GM21786 (cell line): ENCODE measurements around the gene MON1A.

Experiments
- ATAC-seq: cut with Tn5 transposase; IDR thresholded peaks from one replicate; pipeline ENCODE4 v1.9.1; 2021; ENCODE audit not compliant: unreplicated experiment

The MON1A gene

DNA sequence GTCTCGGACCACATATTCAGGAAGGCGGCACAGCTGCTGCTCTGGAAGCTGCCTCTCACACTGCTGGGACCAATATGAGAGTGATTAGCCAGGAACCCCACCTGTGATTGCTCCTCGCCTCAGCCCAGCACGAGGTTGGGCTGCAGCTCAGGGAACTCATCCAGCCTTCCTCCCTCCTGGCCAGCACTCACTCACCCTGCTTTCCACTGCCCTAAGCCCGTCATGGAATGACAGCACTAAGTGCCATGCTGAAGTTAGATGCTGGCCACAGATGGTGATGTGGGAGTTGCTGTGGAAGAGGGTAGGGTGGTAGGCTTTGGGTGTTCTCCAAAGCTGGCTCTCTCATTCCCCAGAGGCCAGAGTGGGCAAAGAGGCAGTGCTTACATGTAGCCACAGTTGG is 33.3 kb downstream of the MON1A start:
- ATAC-seq, result no peak

DNA sequence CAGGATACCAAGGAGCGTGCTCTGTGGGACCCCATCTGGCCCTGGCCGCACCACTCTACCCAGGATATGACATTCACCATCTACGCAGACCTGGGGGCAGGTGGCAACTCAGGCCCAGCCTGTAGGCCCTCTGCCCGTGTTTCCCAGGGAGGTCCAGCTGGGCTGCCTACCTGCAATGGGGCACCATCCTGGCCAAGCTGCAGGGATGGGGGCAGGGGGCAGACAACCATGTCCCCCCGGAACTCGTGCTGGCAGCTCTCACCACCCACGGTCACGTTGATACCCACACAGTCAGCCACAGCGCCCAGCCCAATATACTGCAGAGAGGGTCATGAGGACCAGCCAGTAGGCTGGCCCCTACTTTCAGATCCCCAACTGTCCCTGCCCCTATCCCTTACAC is 33.8 kb downstream of the MON1A start:
- ATAC-seq, result no peak

DNA sequence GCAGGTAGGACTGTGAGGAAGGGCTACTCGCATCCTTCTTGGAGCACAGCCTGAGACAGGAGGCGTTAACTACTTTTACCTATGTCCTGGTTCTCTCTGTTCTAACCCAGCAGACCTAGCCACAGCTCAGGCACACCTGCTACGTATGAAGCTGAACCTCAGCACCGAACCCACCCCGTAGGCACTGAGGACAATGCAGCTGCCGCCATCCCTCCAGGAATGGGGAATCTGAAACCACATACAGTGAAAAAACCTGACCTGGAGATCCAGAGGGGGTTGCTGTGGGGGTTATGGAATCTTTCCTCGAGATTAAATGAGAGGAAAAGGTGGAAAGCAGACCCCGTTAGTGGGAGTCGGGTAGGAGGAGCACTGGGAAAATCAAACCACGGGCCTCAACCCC is 40.3 kb downstream of the MON1A start:
- ATAC-seq, result no peak

DNA sequence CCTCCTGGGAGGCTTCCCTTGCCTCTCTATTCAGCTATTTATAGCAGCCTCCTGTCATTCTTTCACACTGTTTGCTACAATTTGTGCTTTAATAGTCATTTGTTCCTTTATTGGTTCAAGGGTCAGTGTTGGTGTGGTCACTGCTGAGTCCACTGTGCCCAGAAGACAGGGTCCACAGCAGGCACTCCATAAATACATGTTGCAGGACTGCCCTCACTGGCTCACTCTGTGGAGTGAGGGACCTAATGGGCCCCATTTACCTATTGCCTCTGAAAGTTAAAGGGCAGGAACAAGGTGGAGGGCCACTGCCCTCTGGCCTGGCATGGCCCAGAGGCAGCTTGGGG is 42.7 kb downstream of the MON1A start:
- no peak for ATAC-seq

DNA sequence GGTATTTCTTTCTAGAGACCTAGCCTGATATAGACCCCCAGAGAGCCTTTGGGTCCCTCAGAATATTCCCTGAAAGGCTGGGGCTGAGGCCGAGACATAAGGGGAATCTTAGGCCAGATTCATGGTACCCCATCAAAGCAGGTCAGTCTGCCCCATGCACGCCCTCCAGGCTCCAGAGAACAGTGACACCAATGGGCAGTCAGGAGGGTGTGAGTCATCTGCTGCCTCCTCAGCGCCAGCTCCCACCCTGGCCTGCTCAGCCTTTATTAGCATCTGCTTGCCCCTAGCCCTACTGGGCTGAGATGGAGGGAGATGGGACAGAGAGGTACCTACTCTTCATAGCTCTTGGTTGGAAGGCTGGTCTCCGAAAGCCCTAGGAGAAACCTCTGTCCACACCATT is 45.6 kb downstream of the MON1A start:
- no peak for ATAC-seq

DNA sequence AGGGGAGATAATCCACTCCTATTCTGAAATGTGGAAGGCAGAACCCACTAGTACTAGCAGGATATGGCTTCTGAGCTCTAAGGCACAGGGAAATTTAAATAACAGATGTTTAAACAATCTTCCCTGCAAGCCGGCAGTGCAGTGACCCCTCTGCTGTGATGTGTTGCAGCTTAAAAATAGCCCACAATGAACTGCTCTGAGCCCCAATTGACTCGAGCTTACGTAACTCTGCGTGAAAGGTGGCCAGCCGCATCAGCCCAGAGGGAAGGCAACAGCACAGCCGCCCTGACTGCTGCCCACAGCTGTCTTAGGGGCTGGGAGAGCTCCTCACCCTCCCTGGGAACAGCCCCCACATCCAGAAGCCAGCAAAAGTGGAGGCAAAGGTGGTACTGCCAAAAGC is 47.4 kb downstream of the MON1A start:
- ATAC-seq, result no peak

DNA sequence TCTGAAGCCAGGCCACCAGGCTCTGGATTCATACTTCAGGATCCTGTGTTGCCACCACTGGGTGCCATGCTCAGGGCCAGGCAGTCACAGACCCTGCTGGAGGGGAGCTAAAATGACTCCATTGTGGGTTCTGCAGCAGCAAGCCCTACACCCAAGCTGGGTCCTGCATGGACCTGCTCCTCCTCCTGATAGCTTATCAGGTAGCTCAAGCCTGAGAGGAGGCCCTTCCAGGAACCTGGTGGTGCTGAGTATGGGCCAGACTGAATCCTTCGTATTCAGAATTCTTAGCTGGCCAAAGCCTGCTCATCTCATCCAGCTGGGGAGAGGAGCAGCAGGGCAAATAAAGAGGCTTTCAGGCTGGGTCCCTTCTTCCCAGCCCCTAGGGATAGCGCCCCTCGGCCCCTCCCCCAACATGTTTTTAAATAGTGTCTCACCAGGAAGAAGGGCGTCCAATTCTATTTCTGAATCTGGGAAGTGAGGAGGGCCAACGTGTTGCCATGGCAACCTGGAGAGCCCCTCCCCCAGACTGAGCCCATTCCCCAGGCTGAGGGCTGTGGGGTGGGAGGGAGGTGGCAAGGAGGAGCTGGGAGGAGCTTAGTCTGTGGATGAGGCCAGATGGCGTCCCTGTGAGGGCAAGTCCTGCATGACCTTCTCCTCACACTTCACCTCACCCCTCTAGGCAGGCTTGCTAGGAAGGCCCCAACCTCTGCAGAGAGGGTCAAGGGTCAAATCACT is 48.9 kb downstream of the MON1A start:
- ATAC-seq, result no peak

DNA sequence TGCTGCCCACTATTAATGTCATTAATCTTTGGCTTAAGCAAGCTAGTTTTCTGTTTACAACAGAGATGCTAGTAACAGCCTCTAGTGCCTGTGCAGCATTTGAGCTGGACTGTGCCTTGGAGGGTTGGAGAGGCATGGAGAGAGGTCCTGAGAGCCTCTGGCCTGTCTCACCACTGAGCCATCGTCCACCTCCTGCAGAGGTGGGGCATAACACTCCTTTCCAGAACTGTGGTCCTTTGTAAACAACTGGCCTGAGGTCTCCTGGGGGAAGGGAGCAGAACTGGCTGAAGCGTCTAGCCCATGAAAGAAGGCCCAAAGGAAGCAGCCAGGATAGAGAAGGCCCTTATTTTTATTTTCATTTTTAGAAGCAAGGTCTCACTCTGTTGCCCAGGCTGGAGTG is 49.9 kb downstream of the MON1A start:
- no peak for ATAC-seq

DNA sequence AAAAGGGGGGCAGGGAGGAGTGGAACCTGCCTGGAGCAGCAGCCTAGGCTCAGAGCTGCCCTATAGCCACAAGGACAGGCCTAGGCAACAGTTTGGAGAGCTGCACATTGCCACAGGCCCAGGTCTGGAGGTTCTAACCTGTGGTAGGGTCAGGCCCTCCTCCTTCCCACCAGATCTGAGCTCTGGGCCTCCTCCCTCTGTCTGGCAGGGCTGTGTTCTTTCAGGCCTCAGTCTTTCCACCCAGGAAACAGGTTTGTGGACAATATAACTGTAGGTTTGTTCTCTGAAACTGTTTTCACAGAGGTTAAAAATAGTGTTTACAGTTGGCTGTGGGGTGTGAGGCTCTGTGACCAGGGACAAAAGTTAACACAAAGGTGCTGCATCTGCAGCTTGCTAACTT is 50.9 kb downstream of the MON1A start:
- no peak for ATAC-seq

DNA sequence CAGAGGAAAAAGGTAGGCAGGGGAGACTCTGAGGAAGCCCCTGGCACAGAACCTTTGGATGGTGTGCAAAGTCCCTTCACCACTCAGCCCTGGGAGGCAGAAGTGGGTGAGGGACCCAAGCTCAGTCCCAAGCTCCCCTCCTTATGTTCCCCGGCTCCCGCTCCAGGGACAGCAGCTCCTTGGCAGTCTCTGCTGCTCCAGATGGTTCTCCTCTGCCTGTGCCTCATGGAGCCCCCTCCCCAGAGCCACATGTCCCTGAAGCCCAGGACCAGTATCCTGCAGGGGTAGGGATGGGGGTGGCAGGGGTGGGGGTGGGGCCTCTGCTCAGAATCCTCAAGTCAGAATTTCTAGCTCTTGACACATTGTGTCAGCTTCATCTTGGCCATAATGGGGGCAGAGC is 51.9 kb downstream of the MON1A start:
- no peak for ATAC-seq

DNA sequence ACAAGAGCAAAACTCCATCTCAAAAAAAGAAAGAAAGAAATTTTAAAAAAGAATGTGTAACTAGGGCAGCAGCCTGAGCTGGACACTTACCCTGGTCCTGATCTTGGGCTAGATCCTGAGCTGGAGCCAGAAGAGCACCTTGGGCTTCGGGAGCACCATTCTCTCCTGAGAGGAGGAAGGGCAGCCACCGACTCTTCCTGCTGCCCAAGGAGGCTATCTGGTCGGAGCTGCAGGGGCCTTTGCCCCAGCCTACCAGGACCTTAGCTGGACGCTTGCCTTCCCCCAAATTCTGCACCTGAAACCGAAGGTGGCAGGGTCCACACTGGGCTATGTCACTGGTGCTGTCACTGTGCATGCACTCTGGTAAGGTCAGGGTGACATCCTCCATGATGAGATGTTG is 53.0 kb downstream of the MON1A start:
- no peak for ATAC-seq

DNA sequence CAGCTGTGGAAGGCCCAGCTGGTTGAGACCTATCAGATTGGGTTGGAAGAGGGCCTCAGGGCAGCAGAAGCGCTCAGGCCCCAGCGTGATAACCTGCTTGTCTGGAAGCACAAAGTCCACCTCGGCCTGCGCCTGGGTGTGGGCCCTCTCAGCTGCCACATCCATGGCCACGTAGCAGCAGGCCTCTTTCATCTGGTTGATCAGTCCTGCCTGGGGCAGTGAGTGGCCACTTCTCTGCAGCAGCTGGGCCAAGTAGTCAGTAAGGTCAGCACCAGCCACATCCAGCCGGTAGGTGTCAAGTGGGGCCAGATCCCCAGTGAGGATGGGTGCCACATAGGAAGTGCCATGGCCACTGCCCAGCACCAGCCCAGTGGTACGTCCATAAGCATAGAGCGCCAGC is 56.0 kb downstream of the MON1A start:
- ATAC-seq, result no peak

DNA sequence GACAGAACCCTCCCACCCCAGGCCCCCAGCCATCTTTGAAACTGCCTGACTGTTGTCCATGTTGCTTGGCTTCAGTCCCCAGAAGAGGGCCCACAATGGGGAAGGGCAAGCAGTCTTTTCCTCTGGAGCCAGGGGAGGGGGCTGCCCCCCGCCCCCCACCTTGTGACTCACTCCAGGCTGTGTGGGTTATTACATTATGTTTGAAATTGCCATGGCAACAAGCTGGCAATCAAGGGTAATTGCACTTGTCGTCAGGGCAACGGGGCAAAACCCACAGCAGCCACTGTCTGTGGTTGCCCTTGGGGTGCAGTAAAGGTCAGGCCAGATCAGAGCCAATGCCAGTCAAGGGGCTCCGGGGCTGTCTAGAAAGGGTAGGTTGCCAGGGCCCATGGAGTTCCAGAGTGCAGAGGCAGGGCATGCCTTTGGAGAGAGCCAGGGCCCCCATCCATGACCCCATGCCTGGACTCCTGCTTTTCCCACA is 56.8 kb downstream of the MON1A start:
- ATAC-seq, result no peak

DNA sequence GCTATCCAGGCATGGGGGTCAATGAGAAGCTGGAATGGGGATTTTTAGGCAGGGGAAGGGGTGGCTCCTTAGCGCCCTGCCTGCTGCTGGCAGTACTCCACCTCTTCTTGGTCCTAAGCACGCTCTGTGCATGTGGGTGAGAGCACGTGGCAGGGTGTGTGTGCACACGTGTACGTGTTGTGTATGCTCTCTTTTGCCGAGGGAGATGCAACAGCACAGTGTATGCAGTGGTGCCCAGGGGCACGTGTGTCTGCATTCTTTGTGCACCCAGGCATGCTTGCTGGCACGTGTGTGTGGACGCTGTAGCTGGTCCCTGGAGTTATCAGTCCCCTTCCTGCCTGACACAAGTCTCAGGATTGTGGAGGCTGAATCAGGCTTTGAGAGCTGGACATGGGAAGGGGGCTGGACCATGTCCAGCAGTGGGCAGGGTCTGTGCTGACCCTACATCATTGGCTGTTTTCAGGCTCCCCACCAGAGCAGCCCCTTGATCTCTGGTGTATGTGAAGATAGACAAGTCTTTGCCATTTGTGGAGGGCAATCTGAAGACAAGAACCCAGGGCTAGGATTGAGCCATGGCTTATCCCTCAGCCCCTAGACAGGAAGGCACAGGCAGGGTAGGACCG is 58.0 kb downstream of the MON1A start:
- ATAC-seq, result no peak

DNA sequence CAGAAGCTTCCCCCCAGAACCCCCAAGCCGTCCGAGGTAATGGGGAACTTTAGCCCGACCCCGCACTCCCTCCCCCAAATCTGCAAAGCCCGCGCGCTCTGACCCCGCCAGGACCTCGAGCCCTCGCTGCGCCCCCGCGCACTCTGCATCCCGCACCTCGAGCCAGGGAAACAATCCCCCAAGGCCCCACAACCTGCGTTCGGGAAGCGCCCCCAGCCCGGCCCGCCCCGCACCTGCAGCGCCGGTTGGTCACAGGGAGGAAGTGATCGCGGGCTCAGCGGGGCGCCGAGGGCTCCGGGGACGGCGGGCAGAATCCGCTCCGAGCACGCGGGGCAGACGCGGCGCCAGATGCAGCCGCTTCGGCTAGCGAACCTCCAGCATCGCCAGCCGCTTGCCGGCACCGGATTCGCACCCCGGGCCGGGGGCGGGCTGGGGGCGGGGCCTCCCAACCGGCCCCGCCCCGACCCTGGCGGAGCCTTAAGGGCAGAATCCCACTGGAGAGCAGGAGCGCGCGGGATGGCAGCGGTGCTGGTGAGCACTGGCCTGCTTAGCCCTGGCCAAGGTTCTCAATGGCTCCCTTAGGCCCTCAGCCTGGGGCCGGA is 60.0 kb downstream of the MON1A start, which contains the start of gene CAMKV:
CAMKV (minus strand) TSS at position 382 of the 602 bp plus-strand sequence. CDS start 7,518 bp downstream, outside the sequence.
- no peak for ATAC-seq

DNA sequence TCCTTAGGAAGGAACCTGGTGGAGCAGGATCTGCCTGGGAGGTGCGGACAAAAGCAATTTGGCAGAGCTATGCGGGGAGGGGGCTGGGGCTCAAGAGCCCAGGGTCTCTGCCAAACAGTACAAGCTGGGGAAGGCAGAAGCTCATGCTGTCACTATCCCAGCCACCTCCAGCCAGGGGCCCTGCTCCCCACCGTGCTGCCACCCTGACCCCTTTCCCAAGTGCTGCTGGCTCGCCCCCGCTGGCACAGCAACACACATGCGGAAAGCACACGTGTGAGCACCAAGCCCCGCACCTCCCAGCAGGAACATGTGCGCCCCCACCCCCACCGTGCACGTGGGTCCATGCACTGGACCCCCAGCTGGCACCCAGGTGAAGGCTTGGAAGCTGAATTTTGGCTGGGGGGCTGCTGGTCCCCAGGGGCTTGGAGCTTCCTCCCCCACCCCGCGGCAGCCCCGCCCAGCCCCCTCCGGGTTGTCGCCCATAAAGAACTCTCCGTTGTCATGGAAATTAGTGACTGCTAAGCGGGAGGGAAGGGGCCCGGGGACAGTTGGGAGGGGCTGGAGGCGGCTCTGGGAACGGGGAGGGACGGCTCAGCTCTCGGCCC is 60.6 kb downstream of the MON1A start:
- ATAC-seq, result no peak

DNA sequence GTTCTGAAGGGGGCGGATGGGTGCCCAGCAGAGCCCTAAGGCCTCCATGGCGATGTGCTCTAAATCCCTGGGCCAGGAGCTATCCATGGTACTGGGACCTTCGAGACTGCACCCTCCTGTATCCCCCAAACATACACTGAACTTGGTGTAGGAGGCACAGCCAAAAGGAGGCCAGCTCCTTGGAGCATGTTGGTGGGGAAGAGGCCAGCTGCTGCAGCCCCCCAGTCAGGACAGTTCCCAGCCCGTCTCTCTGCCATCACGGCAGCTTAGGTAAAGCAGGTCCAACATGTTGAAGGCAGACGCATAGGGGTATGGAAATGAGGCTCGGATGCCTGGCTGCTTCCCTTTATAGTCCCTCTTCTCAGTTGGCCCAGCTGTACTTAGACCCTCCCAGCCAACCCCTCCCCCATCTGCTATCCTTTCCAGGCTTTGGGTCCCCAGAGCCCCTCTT is 61.7 kb downstream of the MON1A start:
- no peak for ATAC-seq

DNA sequence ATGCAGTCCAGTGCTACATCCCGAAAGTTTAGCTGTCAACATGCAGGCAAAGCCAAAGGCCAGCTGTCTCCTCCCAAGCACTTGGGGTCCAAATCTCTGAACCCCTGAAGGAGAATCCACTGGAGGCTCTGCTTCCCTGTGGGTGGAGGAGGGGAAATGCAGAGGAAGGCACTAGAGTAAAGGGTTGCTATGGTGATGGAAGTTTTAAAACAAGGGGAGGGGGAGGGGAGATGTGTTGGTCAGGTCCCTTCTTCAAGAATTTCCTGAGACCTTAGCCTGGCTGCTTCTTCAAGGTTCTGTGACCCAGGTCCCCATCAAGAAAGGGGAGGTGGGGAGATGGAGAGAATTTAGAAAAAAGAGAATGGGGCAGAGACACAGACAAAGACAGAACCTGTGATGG is 62.2 kb downstream of the MON1A start:
- no peak for ATAC-seq

DNA sequence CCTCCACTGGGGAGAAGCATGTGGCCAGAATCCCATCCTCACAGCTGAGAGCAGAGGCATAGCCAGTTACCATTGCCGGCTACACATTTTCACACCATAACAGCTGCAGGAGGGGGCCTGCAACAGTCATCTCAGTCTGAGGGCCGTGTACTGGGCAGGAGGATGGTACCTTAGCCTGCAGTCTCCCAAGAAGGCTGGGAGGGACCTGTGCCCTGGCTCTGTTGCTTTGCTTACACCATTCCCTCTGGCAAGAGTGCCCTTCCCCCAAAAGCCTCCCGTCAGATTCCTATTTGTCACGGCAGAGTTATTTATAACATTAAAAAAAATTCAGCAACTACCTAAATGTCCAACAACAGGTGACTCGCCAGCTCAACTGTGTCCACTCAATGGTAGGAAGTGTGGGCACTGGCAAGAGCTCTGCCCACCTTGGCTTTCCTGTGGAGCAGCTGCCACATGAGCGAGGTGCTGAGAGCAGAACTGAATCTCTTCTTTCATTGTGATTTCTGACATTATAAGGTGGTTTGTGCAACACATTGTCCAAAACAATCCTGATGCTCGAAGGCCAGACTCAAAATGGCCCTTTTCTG is 64.3 kb downstream of the MON1A start:
- no peak for ATAC-seq

DNA sequence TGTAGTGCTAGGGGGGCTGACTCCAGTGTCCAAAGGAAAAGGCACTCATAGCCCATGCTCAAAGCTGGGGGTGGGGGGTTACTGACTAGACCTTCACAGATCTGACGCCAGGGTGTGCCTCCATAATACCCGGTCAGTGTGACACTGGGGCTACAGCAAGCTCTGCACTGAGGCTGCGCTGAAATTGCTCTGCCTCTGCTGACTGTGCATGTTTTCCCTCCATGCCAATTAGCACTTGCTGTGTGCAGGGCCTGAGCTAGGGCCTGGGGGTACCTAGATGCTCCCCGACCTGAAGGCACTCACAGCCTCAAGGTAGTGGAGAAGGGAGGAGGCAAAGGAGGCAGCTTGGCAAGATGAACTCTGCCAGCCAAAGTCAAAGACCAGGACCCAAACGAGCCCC is 65.1 kb downstream of the MON1A start:
- no peak for ATAC-seq

DNA sequence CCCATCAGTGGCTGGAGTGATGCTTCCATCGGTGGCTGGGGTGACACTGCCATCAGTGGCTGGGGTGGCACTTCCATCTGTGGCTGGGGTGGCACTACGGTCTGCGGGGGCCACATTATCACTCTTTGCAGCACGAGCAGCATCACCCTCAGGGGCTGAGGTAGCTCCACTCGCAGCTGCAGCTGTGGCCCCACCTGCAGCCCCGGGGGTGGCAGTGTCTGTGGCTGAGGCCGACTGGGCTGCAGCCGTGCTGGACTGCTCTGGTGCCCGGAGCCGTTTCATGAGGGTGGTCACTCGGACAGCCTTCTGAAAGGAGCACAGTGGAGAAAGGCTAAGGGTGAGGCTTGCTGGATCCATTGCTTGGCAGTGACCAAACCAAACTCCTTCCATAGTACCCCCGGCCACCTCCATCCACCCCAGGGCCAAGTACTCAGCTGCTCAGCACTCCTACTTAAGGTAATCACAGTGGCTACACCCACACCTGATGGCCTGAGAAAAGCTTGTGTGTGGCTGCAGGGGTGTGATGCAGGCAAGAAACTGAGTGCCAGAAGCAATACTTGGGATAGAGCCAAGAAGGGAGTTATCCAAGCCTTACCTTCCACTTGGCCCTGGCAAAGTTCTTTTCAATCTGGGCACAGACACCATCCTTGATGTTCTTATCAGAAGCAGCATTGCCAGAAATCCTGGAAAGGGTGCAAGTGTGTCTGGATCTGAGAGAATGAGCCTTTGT is 69.9 kb downstream of the MON1A start:
- no peak for ATAC-seq
